ENCODE results near the gene RAB8A. TPM values are rescaled to one million over a fixed set of nuclear protein-coding genes. Genes with fewer than 3 reads are reported as not detected.

RAB8A gene
- total and polyA plus RNA-seq, 2 experiments from 2014 or later = 53.1 to 59.5 TPM

DNA sequence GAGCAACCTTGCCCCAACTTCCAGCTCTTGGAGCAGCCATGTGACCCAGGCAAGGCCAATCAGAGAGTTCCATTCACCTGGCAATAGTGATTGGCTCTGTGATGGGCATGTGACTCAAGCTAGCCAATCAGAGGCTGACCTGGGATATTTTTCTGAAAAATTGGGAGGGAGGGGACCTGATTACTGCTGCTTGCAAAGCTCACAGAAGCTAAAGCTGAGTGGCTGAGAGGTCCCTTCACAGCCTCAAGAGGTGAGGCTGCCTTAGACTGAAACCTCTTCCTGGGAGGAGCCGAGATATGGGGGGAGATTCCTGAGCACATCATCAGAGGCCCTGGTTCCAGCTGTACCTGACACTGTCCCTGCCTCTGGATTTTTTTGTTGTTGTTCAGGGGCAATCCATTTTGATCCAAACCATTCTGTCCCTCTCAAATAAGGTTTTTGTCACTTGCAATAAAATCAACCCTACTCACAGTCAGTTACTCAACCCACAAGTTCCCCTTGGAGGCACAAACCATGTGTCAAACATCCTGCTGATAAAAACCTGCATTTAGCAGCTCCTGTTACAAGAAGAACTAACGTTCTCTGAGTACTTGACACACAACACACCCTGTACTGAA is 56.9 kb downstream of the RAB8A start:
- Histone ChIP-seq H3F3A (replicated peaks; ENCODE audit: low read depth) (no peaks in the 10 kb centered on the region), H3K27ac (ENCODE audit: low read depth) (no peak overlapping the region), H3K9me2 (ENCODE audit: insufficient read depth) (no peaks in the 10 kb centered on the region), H3K4me3 (no peak overlapping the region), H3K4me2 (no peak overlapping the region), H3K4me1 (ENCODE audit: insufficient read depth) (no peaks in the 10 kb centered on the region), H3K27me3 (ENCODE audit: insufficient read depth) (no peaks in the 10 kb centered on the region), H4K20me1 (replicated peaks; ENCODE audit: insufficient read depth) (no peaks in the 10 kb centered on the region), H2AFZ (no peak overlapping the region), H3K79me2 (replicated peaks; ENCODE audit: insufficient read depth) (no peaks in the 10 kb centered on the region), H3K36me3 (ENCODE audit: insufficient read depth) (no peaks in the 10 kb centered on the region)
- Mint-ChIP-seq H3K4me3 (no peak overlapping the region), H3K27ac (no peak overlapping the region), H3K27me3 (ENCODE audit: insufficient read depth, low read depth, poor library complexity) (no peaks in the 10 kb centered on the region), H3K4me1 (no peaks in the 10 kb centered on the region), H3K36me3 (ENCODE audit: low read depth) (peaks cover 3% of the 10 kb centered on the region; the same call in 1 of the 3 replicates), H3K9me3 (peaks cover 60% of the 10 kb centered on the region)
- DNase-seq (ENCODE audit: low spot score) (peak; percentile 13), ATAC-seq (no peak)
- TF ChIP-seq ZNF331 (CRISPR knock-in tag; IDR thresholded peaks at IDR 0.05; ENCODE audit: low read depth) = no peak
- no peak for TF ChIP-seq STAT1 (IDR thresholded peaks at IDR 0.05; ENCODE audit: unreplicated experiment)
- TF ChIP-seq, protein P1, sequence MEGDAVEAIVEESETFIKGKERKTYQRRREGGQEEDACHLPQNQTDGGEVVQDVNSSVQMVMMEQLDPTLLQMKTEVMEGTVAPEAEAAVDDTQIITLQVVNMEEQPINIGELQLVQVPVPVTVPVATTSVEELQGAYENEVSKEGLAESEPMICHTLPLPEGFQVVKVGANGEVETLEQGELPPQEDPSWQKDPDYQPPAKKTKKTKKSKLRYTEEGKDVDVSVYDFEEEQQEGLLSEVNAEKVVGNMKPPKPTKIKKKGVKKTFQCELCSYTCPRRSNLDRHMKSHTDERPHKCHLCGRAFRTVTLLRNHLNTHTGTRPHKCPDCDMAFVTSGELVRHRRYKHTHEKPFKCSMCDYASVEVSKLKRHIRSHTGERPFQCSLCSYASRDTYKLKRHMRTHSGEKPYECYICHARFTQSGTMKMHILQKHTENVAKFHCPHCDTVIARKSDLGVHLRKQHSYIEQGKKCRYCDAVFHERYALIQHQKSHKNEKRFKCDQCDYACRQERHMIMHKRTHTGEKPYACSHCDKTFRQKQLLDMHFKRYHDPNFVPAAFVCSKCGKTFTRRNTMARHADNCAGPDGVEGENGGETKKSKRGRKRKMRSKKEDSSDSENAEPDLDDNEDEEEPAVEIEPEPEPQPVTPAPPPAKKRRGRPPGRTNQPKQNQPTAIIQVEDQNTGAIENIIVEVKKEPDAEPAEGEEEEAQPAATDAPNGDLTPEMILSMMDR (conservative IDR thresholded peaks at IDR 0.05; ENCODE audit: low read depth in 2 of 2) = no peak
- TF ChIP-seq EZH2phosphoT487 (IDR thresholded peaks at IDR 0.05; ENCODE audit: unreplicated experiment) = no peak
- no peak for TF ChIP-seq POLR2AphosphoS5 (IDR thresholded peaks at IDR 0.05; ENCODE audit: low read depth)
- TF ChIP-seq, protein P2, sequence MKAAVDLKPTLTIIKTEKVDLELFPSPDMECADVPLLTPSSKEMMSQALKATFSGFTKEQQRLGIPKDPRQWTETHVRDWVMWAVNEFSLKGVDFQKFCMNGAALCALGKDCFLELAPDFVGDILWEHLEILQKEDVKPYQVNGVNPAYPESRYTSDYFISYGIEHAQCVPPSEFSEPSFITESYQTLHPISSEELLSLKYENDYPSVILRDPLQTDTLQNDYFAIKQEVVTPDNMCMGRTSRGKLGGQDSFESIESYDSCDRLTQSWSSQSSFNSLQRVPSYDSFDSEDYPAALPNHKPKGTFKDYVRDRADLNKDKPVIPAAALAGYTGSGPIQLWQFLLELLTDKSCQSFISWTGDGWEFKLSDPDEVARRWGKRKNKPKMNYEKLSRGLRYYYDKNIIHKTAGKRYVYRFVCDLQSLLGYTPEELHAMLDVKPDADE (IDR thresholded peaks at IDR 0.05) = no peak
- TF ChIP-seq CREB1 (CRISPR knock-in tag; IDR thresholded peaks at IDR 0.05; ENCODE audit: low read depth) = no peak
- no peak for TF ChIP-seq NANOG (IDR thresholded peaks at IDR 0.05; ENCODE audit: borderline replicate concordance)
- TF ChIP-seq, protein P3, sequence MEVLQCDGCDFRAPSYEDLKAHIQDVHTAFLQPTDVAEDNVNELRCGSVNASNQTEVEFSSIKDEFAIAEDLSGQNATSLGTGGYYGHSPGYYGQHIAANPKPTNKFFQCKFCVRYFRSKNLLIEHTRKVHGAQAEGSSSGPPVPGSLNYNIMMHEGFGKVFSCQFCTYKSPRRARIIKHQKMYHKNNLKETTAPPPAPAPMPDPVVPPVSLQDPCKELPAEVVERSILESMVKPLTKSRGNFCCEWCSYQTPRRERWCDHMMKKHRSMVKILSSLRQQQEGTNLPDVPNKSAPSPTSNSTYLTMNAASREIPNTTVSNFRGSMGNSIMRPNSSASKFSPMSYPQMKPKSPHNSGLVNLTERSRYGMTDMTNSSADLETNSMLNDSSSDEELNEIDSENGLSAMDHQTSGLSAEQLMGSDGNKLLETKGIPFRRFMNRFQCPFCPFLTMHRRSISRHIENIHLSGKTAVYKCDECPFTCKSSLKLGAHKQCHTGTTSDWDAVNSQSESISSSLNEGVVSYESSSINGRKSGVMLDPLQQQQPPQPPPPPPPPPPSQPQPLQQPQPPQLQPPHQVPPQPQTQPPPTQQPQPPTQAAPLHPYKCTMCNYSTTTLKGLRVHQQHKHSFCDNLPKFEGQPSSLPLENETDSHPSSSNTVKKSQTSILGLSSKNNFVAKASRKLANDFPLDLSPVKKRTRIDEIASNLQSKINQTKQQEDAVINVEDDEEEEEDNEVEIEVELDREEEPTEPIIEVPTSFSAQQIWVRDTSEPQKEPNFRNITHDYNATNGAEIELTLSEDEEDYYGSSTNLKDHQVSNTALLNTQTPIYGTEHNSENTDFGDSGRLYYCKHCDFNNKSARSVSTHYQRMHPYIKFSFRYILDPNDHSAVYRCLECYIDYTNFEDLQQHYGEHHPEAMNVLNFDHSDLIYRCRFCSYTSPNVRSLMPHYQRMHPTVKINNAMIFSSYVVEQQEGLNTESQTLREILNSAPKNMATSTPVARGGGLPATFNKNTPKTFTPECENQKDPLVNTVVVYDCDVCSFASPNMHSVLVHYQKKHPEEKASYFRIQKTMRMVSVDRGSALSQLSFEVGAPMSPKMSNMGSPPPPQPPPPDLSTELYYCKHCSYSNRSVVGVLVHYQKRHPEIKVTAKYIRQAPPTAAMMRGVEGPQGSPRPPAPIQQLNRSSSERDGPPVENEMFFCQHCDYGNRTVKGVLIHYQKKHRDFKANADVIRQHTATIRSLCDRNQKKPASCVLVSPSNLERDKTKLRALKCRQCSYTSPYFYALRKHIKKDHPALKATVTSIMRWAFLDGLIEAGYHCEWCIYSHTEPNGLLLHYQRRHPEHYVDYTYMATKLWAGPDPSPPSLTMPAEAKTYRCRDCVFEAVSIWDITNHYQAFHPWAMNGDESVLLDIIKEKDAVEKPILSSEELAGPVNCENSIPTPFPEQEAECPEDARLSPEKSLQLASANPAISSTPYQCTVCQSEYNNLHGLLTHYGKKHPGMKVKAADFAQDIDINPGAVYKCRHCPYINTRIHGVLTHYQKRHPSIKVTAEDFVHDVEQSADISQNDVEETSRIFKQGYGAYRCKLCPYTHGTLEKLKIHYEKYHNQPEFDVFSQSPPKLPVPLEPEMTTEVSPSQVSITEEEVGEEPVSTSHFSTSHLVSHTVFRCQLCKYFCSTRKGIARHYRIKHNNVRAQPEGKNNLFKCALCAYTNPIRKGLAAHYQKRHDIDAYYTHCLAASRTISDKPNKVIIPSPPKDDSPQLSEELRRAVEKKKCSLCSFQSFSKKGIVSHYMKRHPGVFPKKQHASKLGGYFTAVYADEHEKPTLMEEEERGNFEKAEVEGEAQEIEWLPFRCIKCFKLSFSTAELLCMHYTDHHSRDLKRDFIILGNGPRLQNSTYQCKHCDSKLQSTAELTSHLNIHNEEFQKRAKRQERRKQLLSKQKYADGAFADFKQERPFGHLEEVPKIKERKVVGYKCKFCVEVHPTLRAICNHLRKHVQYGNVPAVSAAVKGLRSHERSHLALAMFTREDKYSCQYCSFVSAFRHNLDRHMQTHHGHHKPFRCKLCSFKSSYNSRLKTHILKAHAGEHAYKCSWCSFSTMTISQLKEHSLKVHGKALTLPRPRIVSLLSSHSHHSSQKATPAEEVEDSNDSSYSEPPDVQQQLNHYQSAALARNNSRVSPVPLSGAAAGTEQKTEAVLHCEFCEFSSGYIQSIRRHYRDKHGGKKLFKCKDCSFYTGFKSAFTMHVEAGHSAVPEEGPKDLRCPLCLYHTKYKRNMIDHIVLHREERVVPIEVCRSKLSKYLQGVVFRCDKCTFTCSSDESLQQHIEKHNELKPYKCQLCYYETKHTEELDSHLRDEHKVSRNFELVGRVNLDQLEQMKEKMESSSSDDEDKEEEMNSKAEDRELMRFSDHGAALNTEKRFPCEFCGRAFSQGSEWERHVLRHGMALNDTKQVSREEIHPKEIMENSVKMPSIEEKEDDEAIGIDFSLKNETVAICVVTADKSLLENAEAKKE (CRISPR knock-in tag; IDR thresholded peaks at IDR 0.05) = no peak
- no peak for TF ChIP-seq JUNB (IDR thresholded peaks at IDR 0.05; ENCODE audit: unreplicated experiment)
- TF ChIP-seq, protein P4, sequence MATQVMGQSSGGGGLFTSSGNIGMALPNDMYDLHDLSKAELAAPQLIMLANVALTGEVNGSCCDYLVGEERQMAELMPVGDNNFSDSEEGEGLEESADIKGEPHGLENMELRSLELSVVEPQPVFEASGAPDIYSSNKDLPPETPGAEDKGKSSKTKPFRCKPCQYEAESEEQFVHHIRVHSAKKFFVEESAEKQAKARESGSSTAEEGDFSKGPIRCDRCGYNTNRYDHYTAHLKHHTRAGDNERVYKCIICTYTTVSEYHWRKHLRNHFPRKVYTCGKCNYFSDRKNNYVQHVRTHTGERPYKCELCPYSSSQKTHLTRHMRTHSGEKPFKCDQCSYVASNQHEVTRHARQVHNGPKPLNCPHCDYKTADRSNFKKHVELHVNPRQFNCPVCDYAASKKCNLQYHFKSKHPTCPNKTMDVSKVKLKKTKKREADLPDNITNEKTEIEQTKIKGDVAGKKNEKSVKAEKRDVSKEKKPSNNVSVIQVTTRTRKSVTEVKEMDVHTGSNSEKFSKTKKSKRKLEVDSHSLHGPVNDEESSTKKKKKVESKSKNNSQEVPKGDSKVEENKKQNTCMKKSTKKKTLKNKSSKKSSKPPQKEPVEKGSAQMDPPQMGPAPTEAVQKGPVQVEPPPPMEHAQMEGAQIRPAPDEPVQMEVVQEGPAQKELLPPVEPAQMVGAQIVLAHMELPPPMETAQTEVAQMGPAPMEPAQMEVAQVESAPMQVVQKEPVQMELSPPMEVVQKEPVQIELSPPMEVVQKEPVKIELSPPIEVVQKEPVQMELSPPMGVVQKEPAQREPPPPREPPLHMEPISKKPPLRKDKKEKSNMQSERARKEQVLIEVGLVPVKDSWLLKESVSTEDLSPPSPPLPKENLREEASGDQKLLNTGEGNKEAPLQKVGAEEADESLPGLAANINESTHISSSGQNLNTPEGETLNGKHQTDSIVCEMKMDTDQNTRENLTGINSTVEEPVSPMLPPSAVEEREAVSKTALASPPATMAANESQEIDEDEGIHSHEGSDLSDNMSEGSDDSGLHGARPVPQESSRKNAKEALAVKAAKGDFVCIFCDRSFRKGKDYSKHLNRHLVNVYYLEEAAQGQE (IDR thresholded peaks at IDR 0.05; ENCODE audit: unreplicated experiment) = no peak
- TF ChIP-seq EZH2 (IDR thresholded peaks at IDR 0.05; ENCODE audit: low read depth, unreplicated experiment) = no peak
- TF ChIP-seq ZNF114 (CRISPR knock-in tag; IDR thresholded peaks at IDR 0.05) = no peak

Measured in GM23338 (cell line).